Femur (tissue), 1 donor: ENCODE measurements around the gene PDYN.
A peak's percentile ranks its signal among the peaks of the same experiment; 100 is the strongest.

Experiments used
- DNase-seq: peaks from one replicate; pipeline ENCODE4 v3.0.0-alpha.2; 2017

Gene PDYN

GRCh38 chr20:1992359-1993110 lies 1.3 kb downstream of the PDYN start:
- no peak for DNase-seq

- DNase-seq, result no peak
These were observed 6.0 kb downstream of the PDYN start for GRCh38 chr20:1987826-1988225.

GRCh38 chr20:1983301-1983700 lies 10.6 kb downstream of the PDYN start:
- DNase-seq, result no peak

- DNase-seq, result no peak
These were observed 11.2 kb downstream of the PDYN start for GRCh38 chr20:1982686-1983085.

- no peak for DNase-seq
These were observed 14.6 kb downstream of the PDYN start for GRCh38 chr20:1979106-1979778.

- DNase-seq, result no peak
These were observed 18.6 kb downstream of the PDYN start for GRCh38 chr20:1975291-1975690.

- no peak for DNase-seq
These were observed 20.0 kb downstream of the PDYN start for GRCh38 chr20:1973601-1974440.

- DNase-seq, result no peak
These were observed 21.8 kb downstream of the PDYN start for GRCh38 chr20:1971893-1972586.

- DNase-seq, result no peak
These were observed 24.9 kb downstream of the PDYN start for GRCh38 chr20:1968964-1969363.

GRCh38 chr20:1965520-1966351 lies 28.1 kb downstream of the PDYN start:
- peak; percentile 69 for DNase-seq

GRCh38 chr20:1964659-1965405 lies 29.0 kb downstream of the PDYN start:
- DNase-seq, result no peak

- no peak for DNase-seq
These were observed 29.8 kb downstream of the PDYN start for GRCh38 chr20:1964061-1964460.

GRCh38 chr20:1961374-1961773 lies 32.5 kb downstream of the PDYN start:
- DNase-seq, result no peak

GRCh38 chr20:1959156-1959555 lies 34.7 kb downstream of the PDYN start:
- DNase-seq, result no peak

- DNase-seq, result no peak
These were observed 35.4 kb downstream of the PDYN start for GRCh38 chr20:1958426-1958825.

GRCh38 chr20:1955217-1955616 lies 38.6 kb downstream of the PDYN start:
- DNase-seq, result no peak

GRCh38 chr20:1953621-1954020 lies 40.2 kb downstream of the PDYN start:
- no peak for DNase-seq

GRCh38 chr20:1952737-1953530 lies 40.9 kb downstream of the PDYN start:
- DNase-seq, result no peak

- DNase-seq, result no peak
These were observed 42.3 kb downstream of the PDYN start for GRCh38 chr20:1951436-1952115.

GRCh38 chr20:1950836-1951235 lies 43.0 kb downstream of the PDYN start:
- no peak for DNase-seq
